Stimulated activated naive CD8-positive, alpha-beta T cell treated with anti-CD3 and anti-CD28 coated beads, Interleukin-15, Interleukin-2, amounts not matched to agents 100 U/mL and 50 U/mL, for 24 hours (primary cell): ENCODE measurements around the gene S100A1.
"Not testable (repeated sequence)": the region's sequence is repeated elsewhere in the genome, so short reads cannot be mapped to it uniquely, and the experiment has no call there.

ENCODE experiments used
- ATAC-seq: fragments of 150-1000 bp; cut with Tn5 transposase; one replicate; pipeline ENCODE4 v1.10.0; 2021
- DNase-seq: peaks from one replicate; pipeline ENCODE4 v3.0.0; 2021

S100A1 gene

GRCh38 chr1:153627715-153628626 is at the start of gene S100A1:
Gene S100A1, plus strand, starts transcription at chr1:153628434. Its CDS starts 2,088 bp downstream, at chr1:153630522.
- DNase-seq (no peak), ATAC-seq (no peak)

- DNase-seq (no peak), ATAC-seq (no peak)
These were observed 49.7 kb upstream of the S100A1 start for GRCh38 chr1:153578490-153578889.

GRCh38 chr1:153578936-153579335 is 49.3 kb upstream of the S100A1 start:
- DNase-seq (no peak), ATAC-seq (no peak)

- ATAC-seq, DNase-seq: not testable (repeated sequence)
These were observed 45.4 kb upstream of the S100A1 start for GRCh38 chr1:153582836-153583235.

GRCh38 chr1:153583514-153583913 is 44.7 kb upstream of the S100A1 start:
- not testable (repeated sequence) for ATAC-seq

GRCh38 chr1:153583976-153584375 is 44.3 kb upstream of the S100A1 start:
- no peak for DNase-seq
- no peak for ATAC-seq

More at GRCh38 chr1:153583514-153583913, 44.7 kb upstream of the S100A1 start:
- not testable (repeated sequence) for DNase-seq

GRCh38 chr1:153585006-153585405 is 43.2 kb upstream of the S100A1 start:
- DNase-seq (no peak), ATAC-seq (no peak)

GRCh38 chr1:153586347-153586746 is 41.9 kb upstream of the S100A1 start:
- no peak for DNase-seq
- ATAC-seq = no peak

GRCh38 chr1:153587314-153587713 is 40.9 kb upstream of the S100A1 start:
- no peak for DNase-seq
- no peak for ATAC-seq

GRCh38 chr1:153588033-153588432 is 40.2 kb upstream of the S100A1 start:
- ATAC-seq, DNase-seq: not testable (repeated sequence)

- ATAC-seq = no peak
- DNase-seq = no peak
These were observed 39.8 kb upstream of the S100A1 start for GRCh38 chr1:153588482-153588881.

GRCh38 chr1:153592748-153593147 is 35.5 kb upstream of the S100A1 start:
- DNase-seq = no peak
- ATAC-seq = no peak

- peak; percentile 90 for ATAC-seq
- DNase-seq = no peak
These were observed 31.0 kb upstream of the S100A1 start for GRCh38 chr1:153597206-153597605.

GRCh38 chr1:153598309-153599172 is 29.7 kb upstream of the S100A1 start:
- peak; percentile 83 for ATAC-seq
- DNase-seq = peak; percentile 22

GRCh38 chr1:153599847-153600246 is 28.4 kb upstream of the S100A1 start:
- ATAC-seq = no peak
- DNase-seq = no peak

GRCh38 chr1:153602749-153603148 is 25.5 kb upstream of the S100A1 start:
- no peak for DNase-seq
- ATAC-seq = no peak

GRCh38 chr1:153606194-153606593 is 22.0 kb upstream of the S100A1 start:
- no peak for ATAC-seq
- DNase-seq = no peak

- ATAC-seq (no peak), DNase-seq (no peak)
These were observed 20.9 kb upstream of the S100A1 start for GRCh38 chr1:153607381-153607780.

GRCh38 chr1:153608089-153608682 is 20.0 kb upstream of the S100A1 start:
- no peak for DNase-seq
- ATAC-seq = no peak

- no peak for ATAC-seq
- DNase-seq = no peak
These were observed 19.3 kb upstream of the S100A1 start for GRCh38 chr1:153608742-153609584.

- DNase-seq (no peak), ATAC-seq (no peak)
These were observed 18.7 kb upstream of the S100A1 start for GRCh38 chr1:153609585-153609907.

- ATAC-seq (no peak), DNase-seq (no peak)
These were observed 17.9 kb upstream of the S100A1 start for GRCh38 chr1:153610334-153610733.
